GM18499 (cell line): ENCODE results near the gene GPR6.

Experiments
- ATAC-seq: cut with Tn5 transposase; IDR thresholded peaks from one replicate; pipeline ENCODE4 v1.9.1; 2021; ENCODE audit warnings: moderate number of reproducible peaks; ENCODE audit not compliant: insufficient read depth, unreplicated experiment

Gene GPR6

GRCh38 chr6:109978174-109979032, at the start of gene GPR6:
TSS of gene GPR6 (plus strand) at chr6:109978311. CDS start at chr6:109979113, 802 bp downstream.
- no peak for ATAC-seq

- ATAC-seq: no peak
These were observed 43.8 kb upstream of the GPR6 start for GRCh38 chr6:109934293-109934692.

- ATAC-seq: no peak
These were observed 38.5 kb upstream of the GPR6 start for GRCh38 chr6:109939654-109940053.

- ATAC-seq: no peak
These were observed 33.7 kb upstream of the GPR6 start for GRCh38 chr6:109944448-109944847.

GRCh38 chr6:109945091-109945490, 33.0 kb upstream of the GPR6 start:
- ATAC-seq: no peak

GRCh38 chr6:109946979-109947378, 31.1 kb upstream of the GPR6 start:
- ATAC-seq: no peak

GRCh38 chr6:109949281-109950065, 28.6 kb upstream of the GPR6 start:
- ATAC-seq: no peak

- ATAC-seq: no peak
These were observed 22.6 kb upstream of the GPR6 start for GRCh38 chr6:109955491-109955890.

GRCh38 chr6:109958626-109959025, 19.5 kb upstream of the GPR6 start:
- ATAC-seq: no peak

- no peak for ATAC-seq
These were observed 16.5 kb upstream of the GPR6 start for GRCh38 chr6:109961611-109962041.

- ATAC-seq: no peak
These were observed 15.8 kb upstream of the GPR6 start for GRCh38 chr6:109962271-109962670.

- no peak for ATAC-seq
These were observed 14.4 kb upstream of the GPR6 start for GRCh38 chr6:109963598-109964170.

- no peak for ATAC-seq
These were observed 13.2 kb upstream of the GPR6 start for GRCh38 chr6:109964949-109965348.

GRCh38 chr6:109966299-109966698, 11.8 kb upstream of the GPR6 start:
- ATAC-seq: no peak

- no peak for ATAC-seq
These were observed 329 bp upstream of the GPR6 start for GRCh38 chr6:109977791-109978173.

- no peak for ATAC-seq
These were observed 1.2 kb downstream of the GPR6 start for GRCh38 chr6:109979033-109979921.

GRCh38 chr6:109984410-109984809, 6.3 kb downstream of the GPR6 start:
- no peak for ATAC-seq

GRCh38 chr6:109987196-109987595, 9.1 kb downstream of the GPR6 start:
- ATAC-seq: no peak

GRCh38 chr6:109991201-109992101, 13.3 kb downstream of the GPR6 start:
- no peak for ATAC-seq
